Stomach (tissue), 4 donors: ENCODE results near the gene PHKB.

ENCODE experiments used
- POLR2AphosphoS5 ChIP-seq, 3 donors: sonication (generic); formaldehyde crosslinking; IDR thresholded peaks; one replicate each; pipeline ENCODE4 v1.6.1; 2016; ENCODE audit warnings: antibody characterized with exemption in 3 of 3
- TF ChIP-seq, protein P1 (sequence below), 7 experiments: fragments of 450-650 bp in 4 of 7; fragments of 200-600 bp in 3 of 7; sonication (generic) in 3 of 7; IDR thresholded peaks; one replicate each; pipeline ENCODE4 v1.5.1; 2016 to 2019; ENCODE audit warnings: antibody characterized with exemption in 7 of 7, control low read depth in 2 of 7, mild to moderate bottlenecking in 1 of 7

GRCh38 chr16:47672475-47672874 is 211.3 kb downstream of the PHKB start:
- TF ChIP-seq, protein P1, sequence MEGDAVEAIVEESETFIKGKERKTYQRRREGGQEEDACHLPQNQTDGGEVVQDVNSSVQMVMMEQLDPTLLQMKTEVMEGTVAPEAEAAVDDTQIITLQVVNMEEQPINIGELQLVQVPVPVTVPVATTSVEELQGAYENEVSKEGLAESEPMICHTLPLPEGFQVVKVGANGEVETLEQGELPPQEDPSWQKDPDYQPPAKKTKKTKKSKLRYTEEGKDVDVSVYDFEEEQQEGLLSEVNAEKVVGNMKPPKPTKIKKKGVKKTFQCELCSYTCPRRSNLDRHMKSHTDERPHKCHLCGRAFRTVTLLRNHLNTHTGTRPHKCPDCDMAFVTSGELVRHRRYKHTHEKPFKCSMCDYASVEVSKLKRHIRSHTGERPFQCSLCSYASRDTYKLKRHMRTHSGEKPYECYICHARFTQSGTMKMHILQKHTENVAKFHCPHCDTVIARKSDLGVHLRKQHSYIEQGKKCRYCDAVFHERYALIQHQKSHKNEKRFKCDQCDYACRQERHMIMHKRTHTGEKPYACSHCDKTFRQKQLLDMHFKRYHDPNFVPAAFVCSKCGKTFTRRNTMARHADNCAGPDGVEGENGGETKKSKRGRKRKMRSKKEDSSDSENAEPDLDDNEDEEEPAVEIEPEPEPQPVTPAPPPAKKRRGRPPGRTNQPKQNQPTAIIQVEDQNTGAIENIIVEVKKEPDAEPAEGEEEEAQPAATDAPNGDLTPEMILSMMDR (IDR thresholded peaks at IDR 0.05), result no peak
- TF ChIP-seq POLR2AphosphoS5 (IDR thresholded peaks at IDR 0.05), result no peak
